HG02884 (cell line): ENCODE data around the gene LRRC47.

Experiments used
- ATAC-seq: cut with Tn5 transposase; IDR thresholded peaks from one replicate; pipeline ENCODE4 v1.9.1; 2021; ENCODE audit warnings: mild to moderate bottlenecking, moderate library complexity; ENCODE audit not compliant: unreplicated experiment

The LRRC47 gene

DNA sequence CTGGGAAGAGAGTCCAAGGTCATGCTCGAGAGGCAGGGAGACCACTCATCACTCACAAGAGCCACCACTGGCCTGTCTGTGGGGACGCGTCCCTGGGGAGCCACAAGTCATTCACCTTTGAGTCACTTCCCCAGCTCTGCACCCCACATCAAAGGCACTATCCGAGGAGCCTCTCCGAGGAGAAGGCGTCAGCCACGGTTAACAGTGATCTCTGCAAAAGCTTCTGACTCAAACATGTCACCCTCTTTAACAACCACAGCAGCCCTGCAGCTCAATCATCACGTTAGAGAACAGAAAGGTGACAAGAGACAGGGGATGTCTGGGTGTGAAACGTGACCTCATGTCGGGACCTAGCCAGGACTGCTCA is 9.0 kb downstream of the LRRC47 start:
- no peak for ATAC-seq

DNA sequence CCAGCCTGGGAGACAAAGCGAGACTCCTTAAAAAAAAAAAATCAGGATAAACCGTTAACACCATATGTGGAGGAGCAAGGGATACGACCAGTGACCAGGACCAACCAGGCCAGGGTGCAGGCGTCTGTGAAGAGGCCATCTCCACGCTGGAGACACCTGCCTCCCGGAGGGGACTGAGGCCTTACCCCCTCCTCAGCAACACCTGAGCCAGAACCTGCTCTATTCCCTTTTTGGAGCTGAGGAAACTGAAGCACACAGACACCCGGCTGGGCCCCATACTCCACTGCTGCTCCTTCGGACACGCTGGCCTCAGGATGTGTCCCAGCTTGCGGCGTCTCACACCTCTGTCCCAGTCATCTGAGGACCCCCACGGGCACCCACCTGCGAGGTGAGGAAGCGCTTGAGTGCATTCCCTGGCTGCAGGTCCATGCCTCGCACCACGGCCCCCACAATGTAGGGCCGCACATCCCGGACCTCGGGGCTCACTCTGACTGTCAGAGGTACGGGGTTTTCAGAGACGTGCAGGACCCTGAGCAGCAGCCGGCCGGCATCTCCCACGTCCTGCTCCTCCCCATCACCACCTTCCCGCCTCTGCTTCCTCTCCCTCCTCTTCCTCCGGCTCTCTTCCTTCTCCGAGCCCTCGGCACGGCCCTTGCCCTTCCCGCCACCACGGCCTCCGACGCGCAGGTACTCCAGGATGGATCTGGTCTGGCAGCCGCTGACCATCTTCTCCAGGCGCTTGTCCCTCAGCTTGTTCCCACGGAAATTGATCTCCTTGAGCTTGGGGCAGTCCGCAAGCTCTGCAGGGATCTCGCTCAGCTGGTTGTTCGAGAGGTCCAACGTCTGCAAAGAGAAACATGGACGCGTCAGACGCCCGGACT is 9.6 kb downstream of the LRRC47 start:
- no peak for ATAC-seq

DNA sequence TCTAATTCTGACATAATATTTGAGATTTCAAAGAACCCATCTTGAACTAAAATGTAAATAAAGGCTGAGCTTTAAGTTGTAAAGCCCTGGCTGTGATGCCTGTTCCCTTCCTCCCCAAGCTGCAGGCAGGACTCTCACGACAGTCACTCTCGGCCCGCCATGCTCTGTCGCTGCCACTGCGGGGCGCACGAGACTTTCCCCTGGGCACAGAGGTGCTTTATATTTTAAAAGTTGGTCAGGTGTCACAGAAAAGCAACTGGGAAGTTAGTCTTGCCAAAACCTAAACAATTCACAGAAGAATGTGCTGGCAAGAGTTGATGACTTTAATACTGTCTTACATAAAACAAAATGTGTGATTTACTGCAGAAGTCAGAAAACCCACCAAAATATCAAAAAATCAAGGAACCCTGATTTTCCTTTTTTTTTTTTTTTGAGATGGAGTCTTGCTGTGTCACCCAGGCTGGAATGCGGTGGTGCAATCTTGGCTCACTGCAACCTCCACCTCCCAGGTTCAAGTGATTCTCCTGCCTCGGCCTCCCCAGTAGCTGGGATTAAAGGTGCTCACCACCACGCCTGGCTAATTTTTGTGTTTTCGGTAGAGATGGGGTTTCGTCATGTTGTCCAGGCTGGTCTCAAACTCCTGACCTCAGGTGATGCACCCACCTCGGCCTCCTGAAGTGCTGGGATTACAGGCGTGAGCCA is 10.7 kb downstream of the LRRC47 start:
- no peak for ATAC-seq

DNA sequence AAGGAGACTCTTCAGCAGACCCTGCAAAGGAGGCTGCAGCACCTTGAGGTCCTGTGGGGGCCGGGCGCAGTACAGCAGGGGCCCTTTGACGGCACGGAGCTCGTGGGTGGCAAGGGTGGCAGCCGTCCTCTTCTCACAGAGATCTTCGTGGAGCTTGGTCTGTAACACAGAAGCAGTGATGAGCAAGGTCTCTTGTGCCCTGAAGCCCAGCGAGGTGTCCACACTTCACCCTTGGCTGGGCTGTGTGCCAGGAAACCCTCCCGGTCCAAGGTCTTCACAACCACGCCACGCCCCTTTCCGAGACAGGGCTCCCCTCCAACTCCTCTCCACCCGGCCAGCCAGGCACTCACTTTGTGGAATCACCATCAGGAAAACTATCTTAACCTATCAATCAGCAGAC is 11.3 kb downstream of the LRRC47 start:
- ATAC-seq, result no peak

DNA sequence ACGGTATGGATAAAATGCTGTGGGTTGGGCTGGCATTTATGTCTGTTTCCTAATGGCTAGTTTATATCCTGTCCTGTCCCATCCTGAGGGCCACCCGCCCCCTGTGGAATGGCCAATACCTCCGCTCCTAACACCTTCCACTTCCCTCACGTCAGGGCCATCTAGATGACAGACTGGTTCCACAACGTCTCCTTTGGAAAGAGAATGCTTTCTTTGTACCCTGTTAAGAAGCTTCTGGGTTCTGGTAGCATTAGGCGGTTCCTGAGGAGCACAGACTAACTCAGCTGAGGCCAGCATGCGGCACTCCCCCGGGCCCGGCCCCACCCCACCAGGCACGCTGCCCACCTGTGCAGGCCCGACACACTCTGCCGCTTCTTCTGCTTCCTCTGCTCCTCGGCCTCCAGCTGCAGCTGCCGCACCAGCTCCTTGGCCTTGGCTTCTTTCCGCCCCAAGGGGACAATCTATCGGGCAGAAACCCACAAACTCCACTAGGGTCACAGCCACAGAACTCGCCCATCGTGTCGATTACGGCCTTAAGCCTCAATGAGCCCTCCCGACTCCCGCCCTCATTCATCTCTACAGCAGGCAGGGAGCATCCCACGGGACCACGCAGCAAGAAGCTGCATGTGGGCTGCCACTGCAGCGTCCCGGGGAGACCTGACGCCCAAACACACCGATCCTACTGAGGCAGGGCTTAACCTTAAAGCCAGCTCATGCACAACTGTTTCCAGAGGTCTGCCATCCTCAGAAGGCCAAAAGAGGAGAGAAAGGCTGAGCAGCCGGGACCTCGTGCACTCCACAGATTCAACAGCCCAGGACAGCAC is 12.4 kb downstream of the LRRC47 start:
- no peak for ATAC-seq

DNA sequence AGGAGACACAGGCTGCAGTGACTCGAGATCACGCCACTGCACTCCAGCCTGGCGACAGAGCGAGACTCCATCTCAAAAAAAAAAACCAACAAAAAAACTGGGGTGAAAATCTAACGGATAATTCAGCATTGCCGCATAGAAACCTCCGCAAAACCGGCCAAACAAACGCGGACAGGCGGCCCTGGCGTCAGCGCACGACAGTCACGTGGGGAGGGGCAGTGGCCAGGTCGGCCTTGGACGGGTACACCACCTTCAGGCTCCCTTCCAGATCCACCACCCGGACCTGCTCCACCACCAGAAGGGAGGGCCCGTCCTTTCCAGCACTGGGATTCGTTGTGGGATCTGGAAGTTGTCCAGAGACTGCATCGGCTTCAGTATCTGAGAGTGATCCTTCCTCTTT is 15.4 kb downstream of the LRRC47 start:
- no peak for ATAC-seq

DNA sequence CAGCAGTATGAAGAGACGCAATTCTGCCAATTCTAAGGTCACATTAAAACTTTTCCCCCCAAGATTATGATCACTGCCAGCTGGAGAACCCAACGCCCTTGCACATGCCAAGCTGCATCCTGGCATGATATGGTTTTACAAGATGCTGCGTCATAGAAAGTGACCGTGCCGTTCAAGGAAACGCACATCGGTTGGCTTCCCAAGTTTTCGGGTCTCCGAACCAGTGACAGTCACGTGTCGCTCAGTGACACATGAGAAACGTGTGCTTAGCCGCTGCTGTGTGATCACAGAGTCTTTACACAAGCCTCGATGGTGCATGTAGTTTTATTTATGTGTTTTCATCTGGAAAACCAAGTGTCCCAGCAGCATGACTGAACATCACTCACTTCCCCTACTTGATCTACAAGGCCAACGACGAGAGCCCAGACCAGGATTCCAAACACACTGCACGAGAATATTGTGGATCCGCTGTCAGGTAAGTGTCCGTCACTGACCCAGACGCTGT is 16.3 kb downstream of the LRRC47 start:
- ATAC-seq, result no peak

DNA sequence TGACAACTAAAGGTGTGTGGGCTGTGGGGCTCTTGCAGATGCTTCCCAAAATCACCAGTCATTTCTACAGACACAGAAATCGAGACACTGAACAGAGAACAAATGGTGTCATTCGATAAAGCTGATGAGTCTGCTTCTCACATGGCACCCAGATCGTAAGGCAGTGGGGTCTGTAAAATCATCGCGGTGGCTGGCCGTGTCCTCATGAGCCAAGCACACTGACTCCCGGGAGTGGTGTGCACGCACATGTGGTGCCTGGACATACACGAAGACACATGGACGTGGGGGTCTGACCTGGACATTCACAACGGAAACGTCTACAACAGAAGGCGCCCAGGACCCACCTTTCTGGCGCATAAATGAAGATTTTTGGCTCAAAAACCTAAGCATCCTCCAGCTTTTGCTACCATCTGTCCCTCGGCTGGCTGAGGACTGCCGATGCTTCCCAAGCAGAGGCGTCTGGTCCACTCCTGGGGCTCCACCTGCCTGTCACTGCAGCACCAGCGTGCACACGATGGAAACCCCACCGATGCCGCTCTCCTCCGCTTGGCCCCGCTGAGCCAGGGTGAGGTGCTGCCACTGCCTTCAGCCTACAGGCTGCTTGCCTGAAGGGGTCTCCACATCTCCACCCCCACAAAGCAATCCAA is 16.9 kb downstream of the LRRC47 start:
- no peak for ATAC-seq

DNA sequence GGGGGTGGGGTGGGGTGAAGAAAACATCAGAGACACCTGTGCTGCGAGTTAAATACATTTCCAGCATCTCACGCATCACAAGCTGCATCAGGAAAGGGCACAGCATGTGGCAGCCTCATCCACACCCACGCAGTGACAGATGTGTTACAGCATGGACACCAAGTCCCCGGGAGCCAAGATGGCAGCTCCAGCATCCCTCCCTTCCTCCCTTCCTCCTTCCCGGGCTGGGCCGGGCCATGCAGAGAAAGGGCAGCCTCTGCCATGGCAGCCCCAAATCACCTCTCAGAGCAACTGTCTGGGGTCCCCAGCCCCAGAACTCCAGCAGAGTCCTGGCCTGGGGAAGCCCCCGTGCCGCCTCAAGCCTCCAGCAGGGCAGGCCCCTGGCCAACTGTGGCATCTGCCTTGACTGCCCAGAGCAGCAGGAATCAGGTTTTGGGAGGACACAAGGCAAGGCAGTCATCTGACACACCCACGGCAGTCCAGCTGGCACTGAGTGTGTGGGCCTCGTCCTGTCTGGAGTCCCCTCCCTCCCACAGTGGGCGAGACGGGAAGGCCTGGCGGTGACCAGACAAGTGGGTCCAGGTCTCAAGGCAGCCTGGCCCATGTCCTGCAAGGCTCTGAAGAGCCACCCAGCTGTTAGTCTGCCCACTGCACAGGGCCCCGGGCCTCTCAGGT is 17.6 kb downstream of the LRRC47 start:
- ATAC-seq, result no peak

DNA sequence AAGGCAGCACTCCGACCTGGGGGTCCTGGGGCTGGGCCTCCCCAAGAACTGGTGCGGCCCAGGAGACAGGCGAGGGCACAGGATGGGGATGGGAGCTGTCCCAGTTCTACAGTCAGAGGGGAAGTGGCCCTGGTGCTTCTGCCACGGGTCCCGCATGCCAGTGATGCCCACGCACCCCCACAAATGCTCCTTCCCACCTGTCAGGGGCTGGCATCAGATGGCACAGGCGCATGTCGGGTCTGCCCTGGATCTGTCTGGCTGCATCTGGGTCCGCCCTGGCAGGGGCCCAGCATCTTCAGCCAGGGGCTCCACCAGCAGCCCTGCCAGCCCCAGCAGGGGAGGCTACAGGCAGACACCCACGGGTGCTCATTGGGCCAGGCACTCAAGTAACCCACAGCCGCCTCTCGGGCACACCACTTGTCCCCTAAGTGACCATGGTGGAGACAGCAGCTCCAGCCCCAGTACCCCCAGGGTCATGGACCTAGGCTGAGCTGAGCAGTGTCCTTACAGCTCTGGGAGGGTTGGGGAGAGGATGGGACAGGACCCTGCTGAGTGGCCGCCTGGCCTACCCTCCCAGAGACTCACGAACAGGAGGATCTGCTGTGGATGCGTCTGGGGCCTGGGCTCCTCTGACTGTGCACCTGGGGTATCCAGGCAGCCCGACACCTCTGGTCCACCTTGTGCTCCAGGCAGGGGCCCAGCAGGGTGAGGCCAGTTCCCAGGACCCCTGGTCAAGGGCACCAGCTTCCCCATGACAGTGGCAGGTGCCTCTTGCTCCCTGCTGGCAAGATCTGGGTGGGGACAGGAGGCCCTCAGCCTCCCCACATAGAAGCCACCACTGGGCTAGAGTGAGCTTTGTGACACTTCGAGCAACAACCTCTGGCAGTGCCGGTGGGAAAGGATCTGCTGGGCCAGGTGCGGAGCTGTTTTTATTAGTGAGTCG is 18.4 kb downstream of the LRRC47 start:
- no peak for ATAC-seq

DNA sequence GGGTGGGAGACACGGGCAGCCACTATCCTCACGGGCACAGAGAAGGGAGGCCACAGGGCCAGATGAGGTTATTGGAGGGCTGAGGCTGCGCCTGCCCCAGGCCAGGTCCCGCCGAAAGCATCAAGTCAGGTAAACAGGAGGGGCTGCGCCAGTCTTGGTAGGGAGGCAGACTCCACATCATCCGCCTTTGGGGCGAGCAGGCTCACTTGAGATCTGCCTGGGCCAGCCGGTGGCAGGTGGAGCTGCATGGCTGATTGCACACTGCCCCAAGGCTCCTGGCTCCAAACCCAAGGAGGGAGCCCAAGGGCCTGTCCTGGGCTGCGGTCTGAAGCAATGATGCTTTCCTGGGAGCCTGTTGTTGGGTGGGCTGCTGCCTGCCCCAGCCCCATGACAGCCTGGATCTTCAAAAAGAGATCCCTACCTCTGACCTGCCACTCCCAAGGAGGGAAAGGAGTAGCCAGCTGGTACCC is 19.2 kb downstream of the LRRC47 start:
- no peak for ATAC-seq

DNA sequence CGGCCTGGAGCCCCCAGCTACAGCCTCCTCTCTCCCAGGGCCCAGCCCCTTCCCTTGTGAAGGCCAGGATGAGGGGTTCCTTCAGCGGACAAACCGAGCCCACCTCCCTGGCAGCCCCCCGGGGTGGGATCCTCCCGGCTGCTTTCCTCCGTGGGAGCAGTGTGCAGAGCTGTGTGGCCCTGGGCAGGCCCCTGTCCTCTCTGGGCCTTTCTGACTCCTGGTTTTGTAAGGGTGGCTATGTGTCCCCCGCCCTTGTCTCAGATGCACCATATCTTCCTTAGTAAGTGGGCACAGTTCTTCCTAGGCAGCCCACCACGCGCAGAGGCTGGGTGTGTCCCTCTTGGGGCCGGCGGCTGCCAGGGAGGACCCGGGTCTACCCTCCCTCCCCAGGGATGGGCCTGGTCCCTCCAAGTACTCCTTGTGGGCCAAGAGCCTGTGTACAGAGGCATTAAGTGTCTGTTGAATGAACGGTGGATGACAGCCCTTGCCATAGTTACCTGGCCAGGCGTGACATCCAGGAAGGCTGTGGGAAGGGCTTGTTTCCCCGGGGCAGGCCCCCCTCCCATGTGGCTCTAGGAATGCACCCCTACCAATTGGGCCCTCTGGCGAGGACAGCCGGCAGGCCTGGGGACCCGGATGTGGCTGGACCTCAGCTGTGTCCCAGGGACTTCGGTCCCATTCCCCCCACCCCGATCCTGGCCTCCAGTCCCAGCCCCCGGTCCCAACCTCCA is 19.9 kb downstream of the LRRC47 start:
- no peak for ATAC-seq

DNA sequence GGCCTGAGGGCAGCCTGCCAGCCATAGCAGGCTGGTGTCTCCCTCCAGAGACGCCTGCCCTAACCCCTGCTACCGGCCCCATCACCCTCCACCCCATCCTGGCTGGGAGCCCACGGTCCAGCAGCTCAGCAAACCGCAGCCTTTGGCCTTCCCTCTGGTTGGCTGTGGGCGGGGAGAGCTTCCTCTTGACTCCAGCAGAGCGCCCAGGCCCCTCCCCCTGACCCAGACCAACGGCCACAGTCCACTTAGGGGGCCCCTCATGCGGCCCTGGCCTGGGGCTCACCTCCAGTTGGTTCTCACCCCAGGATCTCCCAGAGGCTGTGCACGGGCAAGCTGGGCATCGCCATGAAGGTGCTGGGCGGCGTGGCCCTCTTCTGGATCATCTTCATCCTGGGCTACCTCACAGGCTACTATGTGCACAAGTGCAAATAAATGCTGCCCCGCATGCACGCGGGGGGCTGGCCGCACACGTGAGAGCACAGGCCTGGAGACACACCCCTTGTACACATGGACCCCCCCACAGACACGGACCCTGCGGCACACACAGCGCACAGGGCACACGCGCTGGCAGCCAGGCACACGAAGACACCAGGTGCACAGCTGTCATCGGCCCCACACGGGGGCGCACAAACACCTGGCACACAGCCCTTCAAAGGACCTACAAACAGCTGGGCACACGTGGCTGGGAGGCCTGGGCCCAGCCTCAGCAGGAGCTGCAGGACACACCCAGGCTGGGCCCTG is 20.6 kb downstream of the LRRC47 start:
- no peak for ATAC-seq

DNA sequence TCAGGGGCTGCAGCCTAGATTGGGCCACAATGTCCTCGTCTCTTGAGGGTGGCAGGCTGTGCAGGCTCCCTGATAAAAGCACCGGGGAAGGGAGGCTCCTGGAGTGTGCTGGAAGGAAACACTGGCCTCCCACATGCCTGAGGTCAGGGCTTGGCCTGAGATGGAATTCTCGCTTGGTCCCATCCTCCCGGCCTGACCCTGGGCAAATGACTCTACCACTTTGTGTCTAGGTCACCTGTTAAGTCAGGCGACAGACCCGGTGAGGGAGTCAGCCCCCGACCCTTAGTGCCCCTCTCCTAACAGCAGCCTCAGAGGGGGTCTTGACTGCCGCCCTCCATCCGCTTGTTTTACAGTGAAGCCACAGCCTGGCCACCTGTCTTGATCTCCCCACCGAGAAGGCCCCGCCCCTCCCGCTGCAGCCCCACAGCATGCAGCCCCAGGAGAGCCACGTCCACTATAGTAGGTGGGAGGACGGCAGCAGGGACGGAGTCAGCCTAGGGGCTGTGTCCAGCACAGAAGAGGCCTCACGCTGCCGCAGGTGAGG is 21.3 kb downstream of the LRRC47 start:
- ATAC-seq, result no peak

DNA sequence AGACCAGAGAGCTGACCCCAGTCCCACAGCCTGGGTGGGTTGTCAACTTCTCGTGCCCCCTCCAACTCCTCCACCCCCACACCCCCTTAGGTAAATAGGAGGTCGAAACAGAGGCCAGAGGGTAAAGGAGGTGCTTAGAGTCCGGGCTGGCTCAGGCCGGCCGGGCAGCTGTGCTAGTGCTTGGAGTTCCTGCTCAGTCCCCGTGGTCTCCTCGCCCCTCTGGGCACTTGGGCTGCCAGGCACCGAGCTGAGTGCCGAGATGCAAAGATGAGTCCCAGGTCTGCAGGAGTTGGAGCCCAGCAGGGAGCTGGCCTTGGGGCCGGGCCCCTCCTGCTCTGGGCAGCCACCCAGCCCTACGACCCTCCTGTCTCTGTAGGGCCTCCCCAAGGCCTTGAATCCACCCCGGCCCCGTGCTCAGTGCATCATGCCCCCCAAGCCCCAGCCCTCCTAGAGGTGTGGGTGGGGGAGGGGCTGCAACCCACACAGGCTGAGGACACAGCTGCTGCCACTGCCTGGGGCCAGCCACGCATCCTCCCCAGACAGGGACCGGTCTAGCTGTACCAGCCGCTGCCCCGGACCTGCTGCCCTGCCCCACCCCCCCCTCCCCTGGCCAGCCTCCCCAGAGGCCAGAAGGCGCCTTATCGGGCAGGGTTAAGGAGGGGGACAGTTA is 21.9 kb downstream of the LRRC47 start:
- ATAC-seq, result no peak

DNA sequence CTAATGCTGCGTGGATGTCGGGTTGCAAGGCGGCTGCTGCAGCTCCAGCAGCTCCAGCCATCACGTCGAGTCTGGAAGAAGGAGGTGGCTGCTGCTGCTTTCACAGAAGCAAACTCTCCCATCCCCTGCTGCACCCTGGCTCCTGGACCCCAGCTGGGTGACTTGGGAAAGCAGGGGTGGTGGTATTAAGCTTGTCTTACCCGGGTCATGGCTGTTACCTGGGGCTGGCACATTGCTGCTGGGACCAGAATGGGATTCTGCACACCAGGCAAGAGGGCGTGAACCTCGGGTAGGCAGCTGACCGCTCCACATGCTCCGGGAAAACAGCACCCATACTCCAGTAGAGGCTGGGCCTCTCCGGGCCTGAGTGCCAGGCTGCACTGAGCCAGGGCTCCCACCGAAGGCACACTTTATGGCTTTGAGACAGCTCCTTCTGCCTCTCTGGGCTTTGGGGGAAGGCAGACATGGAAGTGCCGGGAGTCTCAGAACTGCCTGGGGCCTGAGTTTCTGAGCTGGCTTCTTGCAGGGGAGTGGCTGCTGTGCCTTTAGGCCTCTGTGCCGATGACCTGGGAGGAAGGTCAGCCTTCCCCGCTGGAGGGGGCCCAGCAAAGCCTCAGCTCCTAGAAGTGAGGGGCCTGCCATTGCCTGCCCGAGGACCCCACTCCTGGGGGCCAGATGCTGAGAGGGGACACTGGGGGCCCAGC is 22.6 kb downstream of the LRRC47 start:
- ATAC-seq, result no peak
